K562 (cell line): ENCODE measurements around the gene ADAT1. TPM values are rescaled to one million over a fixed set of nuclear protein-coding genes. Genes with fewer than 3 reads are reported as not detected.
A peak's percentile ranks its signal among the peaks of the same experiment; 100 is the strongest.

Experiments used
- CREBBP ChIP-seq: IDR thresholded peaks from one replicate; pipeline ENCODE4 v1.6.1; 2012; ENCODE audit warnings: low read depth, mild to moderate bottlenecking, control low read depth, inconsistent platforms, low read length
- FOSL1 ChIP-seq: fragments of 200-800 bp; sonication (Bioruptor generic); conservative IDR thresholded peaks from 2 replicates; pipeline ENCODE4 v1.6.1; 2016; ENCODE audit warnings: missing genetic modification characterization, missing compliant biosample characterization
- MCM3 ChIP-seq: fragments of 450-650 bp; IDR thresholded peaks from 2 replicates; pipeline ENCODE4 v1.6.1; 2016
- NCOA2 ChIP-seq, 2 experiments: fragments of 450-650 bp; IDR thresholded peaks; 2 replicates each; pipeline ENCODE4 v1.6.1; 2018; ENCODE audit warnings: mild to moderate bottlenecking in 2 of 2, moderate library complexity in 1 of 2; ENCODE audit not compliant: partially characterized antibody in 2 of 2
- NFE2 ChIP-seq: IDR thresholded peaks from 2 replicates; pipeline ENCODE4 v1.6.1; 2014; ENCODE audit warnings: antibody characterized with exemption, low read depth
- SIX5 ChIP-seq, 2 experiments: IDR thresholded peaks; 2 replicates each; pipeline ENCODE4 v1.6.1; 2011; ENCODE audit warnings: low read length in 2 of 2, borderline replicate concordance in 1 of 2, low read depth in 1 of 2, mild to moderate bottlenecking in 1 of 2, moderate library complexity in 1 of 2; ENCODE audit not compliant: insufficient read depth in 1 of 2
- TCF7 ChIP-seq: sonication (generic); IDR thresholded peaks from 2 replicates; pipeline ENCODE4 v1.6.1; 2016; ENCODE audit warnings: antibody characterized with exemption, borderline replicate concordance
- ZSCAN32 ChIP-seq: fragments of 450-650 bp; formaldehyde crosslinking; IDR thresholded peaks from 2 replicates; pipeline ENCODE4 v1.4.0; 2020; ENCODE audit warnings: mild to moderate bottlenecking, moderate library complexity
- polyA plus RNA-seq, 8 experiments: library from polyadenylated mRNA; depleted of rRNA in 4 of 8; stranded (reverse) in 5 of 8; unstranded in 3 of 8; fragments of >200 nt; fragmentation: Nextera tagmentation in 2 of 8; fragmentation: Illumina TruSeq in 1 of 8; extraction: Ambion mirVana in 2 of 8; extraction: Trizol in 1 of 8; gene quantifications; 2 replicates each; pipeline versions ENCODE4 v1.2.1 to v1.2.3, GENCODE V29; 2011 to 2014; ENCODE audit warnings: inconsistent platforms in 1 of 8, missing spikeins in 1 of 8
- total RNA-seq, 7 experiments: library from RNA; depleted of rRNA in 6 of 7; stranded (reverse); fragments of >200 nt in 6 of 7; fragmentation: Illumina TruSeq in 2 of 7; extraction: Trizol in 2 of 7; gene quantifications; 2 replicates each; pipeline versions ENCODE4 v1.2.1 to v1.2.3, GENCODE V29; 2011 to 2021; ENCODE audit warnings: low replicate concordance in 1 of 7
- TF ChIP-seq, protein P1 (sequence below), 2 experiments: fragments of 450-650 bp; formaldehyde crosslinking in 1 of 2; IDR thresholded peaks; 2 replicates each; pipeline versions ENCODE4 v1.4.0 to v1.6.1; 2014 to 2020; ENCODE audit warnings: mild to moderate bottlenecking in 2 of 2, borderline replicate concordance in 1 of 2, low read depth in 1 of 2
- TF ChIP-seq, protein P2 (sequence below): sonication (generic); formaldehyde crosslinking; IDR thresholded peaks from 2 replicates; pipeline ENCODE4 v1.8.1; 2023; ENCODE audit warnings: missing genetic modification reagents, mild to moderate bottlenecking, borderline replicate concordance
- TF ChIP-seq, protein P3 (sequence below): fragments of 450-650 bp; IDR thresholded peaks from 2 replicates; pipeline ENCODE4 v1.6.1; 2016; ENCODE audit warnings: mild to moderate bottlenecking

The ADAT1 gene
- total and polyA plus RNA-seq, 9 of the 15 experiments (the other 6 are each of a cell fraction or from before 2014, with no cell fraction given) = 16.0 to 36.7 (median 28.2) TPM

DNA sequence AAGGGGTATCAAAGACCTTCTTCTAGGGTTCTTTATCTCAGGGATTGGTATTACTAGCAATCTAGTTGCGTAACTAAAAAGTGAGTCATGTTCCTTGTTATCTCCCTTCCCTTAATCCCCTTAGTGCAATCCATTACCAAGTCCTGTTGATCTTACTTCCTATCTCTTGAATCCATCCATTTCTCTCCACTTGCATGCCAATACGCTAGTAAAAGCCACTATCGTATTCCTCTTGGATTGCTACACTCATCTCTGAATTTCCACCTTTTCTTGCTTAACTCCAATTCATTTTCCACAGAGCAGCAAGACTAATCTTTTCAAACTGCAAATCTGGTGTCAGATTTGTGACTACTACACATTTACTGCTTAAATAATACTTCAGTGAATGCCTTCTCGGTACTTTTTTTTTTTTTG, 1.8 kb upstream of the ADAT1 start (continued):
- TF ChIP-seq, protein P1, sequence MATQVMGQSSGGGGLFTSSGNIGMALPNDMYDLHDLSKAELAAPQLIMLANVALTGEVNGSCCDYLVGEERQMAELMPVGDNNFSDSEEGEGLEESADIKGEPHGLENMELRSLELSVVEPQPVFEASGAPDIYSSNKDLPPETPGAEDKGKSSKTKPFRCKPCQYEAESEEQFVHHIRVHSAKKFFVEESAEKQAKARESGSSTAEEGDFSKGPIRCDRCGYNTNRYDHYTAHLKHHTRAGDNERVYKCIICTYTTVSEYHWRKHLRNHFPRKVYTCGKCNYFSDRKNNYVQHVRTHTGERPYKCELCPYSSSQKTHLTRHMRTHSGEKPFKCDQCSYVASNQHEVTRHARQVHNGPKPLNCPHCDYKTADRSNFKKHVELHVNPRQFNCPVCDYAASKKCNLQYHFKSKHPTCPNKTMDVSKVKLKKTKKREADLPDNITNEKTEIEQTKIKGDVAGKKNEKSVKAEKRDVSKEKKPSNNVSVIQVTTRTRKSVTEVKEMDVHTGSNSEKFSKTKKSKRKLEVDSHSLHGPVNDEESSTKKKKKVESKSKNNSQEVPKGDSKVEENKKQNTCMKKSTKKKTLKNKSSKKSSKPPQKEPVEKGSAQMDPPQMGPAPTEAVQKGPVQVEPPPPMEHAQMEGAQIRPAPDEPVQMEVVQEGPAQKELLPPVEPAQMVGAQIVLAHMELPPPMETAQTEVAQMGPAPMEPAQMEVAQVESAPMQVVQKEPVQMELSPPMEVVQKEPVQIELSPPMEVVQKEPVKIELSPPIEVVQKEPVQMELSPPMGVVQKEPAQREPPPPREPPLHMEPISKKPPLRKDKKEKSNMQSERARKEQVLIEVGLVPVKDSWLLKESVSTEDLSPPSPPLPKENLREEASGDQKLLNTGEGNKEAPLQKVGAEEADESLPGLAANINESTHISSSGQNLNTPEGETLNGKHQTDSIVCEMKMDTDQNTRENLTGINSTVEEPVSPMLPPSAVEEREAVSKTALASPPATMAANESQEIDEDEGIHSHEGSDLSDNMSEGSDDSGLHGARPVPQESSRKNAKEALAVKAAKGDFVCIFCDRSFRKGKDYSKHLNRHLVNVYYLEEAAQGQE (IDR thresholded peaks at IDR 0.05; ENCODE audit: borderline replicate concordance) = peak; percentile 14; the same call in 1 of the 2 replicates
- TF ChIP-seq, protein P1 (CRISPR knock-in tag; IDR thresholded peaks at IDR 0.05; ENCODE audit: low read depth) = no peak
- TF ChIP-seq NFE2 (no peak), MCM3 (no peak), NCOA2 (IDR thresholded peaks at IDR 0.05; ENCODE audit: partially characterized antibody in 2 of 2) (peak; percentile 17 to 65), ZSCAN32 (no peak), FOSL1 (tag) (peak; percentile 99), CREBBP (no peak), TCF7 (no peak), SIX5 (IDR thresholded peaks at IDR 0.05; ENCODE audit: borderline replicate concordance in 1 of 2, insufficient read depth in 1 of 2, low read depth in 1 of 2, low read length in 2 of 2) (no peak)
- TF ChIP-seq, protein P2, sequence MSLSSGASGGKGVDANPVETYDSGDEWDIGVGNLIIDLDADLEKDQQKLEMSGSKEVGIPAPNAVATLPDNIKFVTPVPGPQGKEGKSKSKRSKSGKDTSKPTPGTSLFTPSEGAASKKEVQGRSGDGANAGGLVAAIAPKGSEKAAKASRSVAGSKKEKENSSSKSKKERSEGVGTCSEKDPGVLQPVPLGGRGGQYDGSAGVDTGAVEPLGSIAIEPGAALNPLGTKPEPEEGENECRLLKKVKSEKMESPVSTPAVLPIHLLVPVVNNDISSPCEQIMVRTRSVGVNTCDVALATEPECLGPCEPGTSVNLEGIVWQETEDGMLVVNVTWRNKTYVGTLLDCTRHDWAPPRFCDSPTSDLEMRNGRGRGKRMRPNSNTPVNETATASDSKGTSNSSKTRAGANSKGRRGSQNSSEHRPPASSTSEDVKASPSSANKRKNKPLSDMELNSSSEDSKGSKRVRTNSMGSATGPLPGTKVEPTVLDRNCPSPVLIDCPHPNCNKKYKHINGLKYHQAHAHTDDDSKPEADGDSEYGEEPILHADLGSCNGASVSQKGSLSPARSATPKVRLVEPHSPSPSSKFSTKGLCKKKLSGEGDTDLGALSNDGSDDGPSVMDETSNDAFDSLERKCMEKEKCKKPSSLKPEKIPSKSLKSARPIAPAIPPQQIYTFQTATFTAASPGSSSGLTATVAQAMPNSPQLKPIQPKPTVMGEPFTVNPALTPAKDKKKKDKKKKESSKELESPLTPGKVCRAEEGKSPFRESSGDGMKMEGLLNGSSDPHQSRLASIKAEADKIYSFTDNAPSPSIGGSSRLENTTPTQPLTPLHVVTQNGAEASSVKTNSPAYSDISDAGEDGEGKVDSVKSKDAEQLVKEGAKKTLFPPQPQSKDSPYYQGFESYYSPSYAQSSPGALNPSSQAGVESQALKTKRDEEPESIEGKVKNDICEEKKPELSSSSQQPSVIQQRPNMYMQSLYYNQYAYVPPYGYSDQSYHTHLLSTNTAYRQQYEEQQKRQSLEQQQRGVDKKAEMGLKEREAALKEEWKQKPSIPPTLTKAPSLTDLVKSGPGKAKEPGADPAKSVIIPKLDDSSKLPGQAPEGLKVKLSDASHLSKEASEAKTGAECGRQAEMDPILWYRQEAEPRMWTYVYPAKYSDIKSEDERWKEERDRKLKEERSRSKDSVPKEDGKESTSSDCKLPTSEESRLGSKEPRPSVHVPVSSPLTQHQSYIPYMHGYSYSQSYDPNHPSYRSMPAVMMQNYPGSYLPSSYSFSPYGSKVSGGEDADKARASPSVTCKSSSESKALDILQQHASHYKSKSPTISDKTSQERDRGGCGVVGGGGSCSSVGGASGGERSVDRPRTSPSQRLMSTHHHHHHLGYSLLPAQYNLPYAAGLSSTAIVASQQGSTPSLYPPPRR = no peak
- TF ChIP-seq, protein P3, sequence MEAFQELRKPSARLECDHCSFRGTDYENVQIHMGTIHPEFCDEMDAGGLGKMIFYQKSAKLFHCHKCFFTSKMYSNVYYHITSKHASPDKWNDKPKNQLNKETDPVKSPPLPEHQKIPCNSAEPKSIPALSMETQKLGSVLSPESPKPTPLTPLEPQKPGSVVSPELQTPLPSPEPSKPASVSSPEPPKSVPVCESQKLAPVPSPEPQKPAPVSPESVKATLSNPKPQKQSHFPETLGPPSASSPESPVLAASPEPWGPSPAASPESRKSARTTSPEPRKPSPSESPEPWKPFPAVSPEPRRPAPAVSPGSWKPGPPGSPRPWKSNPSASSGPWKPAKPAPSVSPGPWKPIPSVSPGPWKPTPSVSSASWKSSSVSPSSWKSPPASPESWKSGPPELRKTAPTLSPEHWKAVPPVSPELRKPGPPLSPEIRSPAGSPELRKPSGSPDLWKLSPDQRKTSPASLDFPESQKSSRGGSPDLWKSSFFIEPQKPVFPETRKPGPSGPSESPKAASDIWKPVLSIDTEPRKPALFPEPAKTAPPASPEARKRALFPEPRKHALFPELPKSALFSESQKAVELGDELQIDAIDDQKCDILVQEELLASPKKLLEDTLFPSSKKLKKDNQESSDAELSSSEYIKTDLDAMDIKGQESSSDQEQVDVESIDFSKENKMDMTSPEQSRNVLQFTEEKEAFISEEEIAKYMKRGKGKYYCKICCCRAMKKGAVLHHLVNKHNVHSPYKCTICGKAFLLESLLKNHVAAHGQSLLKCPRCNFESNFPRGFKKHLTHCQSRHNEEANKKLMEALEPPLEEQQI = no peak
